HG02981 (cell line): Measurements from ENCODE around the gene ARHGAP40.
"Not testable (repeated sequence)": the region's sequence is repeated elsewhere in the genome, so short reads cannot be mapped to it uniquely, and the experiment has no call there.

ENCODE experiments used
- ATAC-seq: cut with Tn5 transposase; IDR thresholded peaks from one replicate; pipeline ENCODE4 v1.9.1; 2021; ENCODE audit warnings: mild to moderate bottlenecking, moderate library complexity; ENCODE audit not compliant: unreplicated experiment

ARHGAP40 gene

DNA sequence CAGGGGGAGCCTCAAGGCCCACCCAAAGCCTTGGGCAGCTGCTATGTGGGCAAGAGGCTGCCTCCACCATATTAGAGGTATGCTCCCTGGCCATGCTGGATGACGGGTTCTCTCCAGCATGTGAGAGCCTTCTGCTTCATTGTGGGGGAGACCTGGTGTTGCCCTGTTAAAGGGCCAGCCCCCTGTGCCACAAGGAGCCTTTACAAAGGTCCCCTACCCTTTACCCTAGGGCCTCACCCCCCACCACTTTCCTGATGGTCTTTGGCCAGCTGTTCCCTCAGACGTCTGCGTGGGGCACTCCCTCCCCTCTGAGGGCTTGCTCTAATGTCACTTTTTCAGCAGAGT, 15.5 kb upstream of the ARHGAP40 start:
- ATAC-seq: no peak

DNA sequence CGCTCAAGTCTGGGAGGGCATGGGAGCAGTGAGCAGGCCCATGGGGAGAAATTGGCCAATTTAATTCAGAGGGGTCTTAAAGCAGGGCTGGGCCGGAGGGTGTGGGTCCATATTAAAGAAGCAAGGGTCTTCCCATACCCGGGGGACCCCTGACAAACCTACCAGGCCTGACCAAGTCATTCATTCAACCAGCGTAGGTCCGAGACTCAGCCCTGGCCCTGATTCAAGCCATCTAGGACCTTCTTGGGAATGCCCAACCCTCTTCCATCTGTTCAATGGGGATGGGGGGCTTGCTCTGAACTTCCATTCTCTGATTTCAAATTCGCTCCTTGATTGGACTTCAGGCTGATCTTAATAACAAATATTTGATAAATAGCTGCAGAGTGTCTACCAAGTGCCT, 13.3 kb upstream of the ARHGAP40 start:
- no peak for ATAC-seq

DNA sequence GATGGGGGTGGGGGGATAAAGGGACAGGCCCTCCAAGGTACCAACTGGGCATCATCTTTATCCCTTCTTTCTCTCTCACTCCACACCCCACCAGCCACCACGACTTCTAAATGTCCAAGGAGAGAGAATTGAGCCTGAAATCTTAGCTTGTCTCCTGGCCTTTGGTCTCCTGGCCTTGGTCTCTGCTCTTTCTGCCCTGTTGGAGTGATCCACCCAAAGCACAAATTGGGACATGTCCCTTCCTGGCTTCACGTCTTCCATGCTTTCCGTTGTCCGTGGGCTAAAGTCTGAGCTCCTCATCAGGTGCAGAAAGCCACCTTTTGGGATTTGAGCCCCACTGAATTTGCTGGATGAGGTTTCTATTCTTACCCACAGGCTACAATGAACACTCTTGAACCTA, 12.3 kb upstream of the ARHGAP40 start:
- no peak for ATAC-seq

DNA sequence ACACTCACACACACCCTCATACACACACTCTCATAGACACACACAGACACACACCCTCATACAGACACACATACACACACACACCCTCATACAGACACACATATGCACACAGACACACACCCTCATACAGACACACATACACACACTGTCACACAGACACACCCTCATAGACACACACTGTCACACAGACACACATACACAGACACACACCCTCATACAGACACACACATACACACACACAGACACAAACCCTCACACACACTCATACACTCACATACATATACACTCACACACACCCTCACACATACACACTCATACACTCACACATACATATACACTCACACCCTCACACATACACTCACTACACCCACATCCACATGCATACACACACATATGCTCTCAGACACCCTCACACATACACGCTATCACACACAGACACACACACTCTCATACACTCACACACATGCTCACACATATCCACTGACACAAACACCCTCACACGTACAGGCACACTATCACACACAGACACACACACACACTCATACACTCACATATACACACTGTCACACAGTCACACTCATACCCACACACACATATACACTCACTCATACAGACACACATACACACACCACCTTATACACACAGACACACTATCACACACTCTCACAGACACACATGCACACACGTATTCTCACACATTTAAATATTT, 11.5 kb upstream of the ARHGAP40 start:
- ATAC-seq: no peak

DNA sequence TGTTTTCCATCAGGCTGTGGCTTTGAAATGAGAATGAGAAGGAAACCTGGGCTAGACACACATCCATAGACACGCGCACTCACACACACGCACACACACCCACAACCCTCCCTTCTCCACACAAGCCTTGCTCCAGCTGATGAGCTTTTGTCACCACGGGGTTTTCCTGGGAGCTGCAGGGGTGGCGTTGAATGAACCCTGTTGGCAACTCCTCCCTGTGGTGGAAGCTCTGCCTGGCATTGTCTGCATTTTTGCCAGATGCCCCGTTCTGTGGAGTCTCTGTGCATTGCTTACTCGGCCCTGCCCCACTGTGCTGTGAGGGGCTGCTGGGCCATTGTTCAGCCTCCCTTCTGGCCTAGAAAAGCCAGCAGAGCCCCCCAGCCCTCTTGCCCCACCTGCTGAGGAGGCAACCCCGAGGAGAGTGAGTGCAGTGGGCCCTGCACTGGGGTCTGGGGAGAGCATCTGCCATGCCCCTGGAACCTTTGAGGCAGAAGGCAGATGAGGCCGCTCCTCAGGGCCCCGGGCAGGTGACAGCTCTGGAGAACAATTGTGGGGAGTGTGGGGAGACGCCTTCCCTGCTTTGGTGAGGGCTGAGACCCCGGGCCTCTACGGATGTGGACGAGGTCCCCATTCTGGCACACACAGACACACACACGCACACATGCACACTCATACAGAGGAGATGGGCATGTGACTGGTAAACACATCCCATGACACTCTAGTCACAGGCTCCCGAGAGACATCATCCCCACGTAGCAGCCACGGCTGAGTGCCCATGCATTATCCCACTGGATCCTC, 10.7 kb upstream of the ARHGAP40 start:
- no peak for ATAC-seq

DNA sequence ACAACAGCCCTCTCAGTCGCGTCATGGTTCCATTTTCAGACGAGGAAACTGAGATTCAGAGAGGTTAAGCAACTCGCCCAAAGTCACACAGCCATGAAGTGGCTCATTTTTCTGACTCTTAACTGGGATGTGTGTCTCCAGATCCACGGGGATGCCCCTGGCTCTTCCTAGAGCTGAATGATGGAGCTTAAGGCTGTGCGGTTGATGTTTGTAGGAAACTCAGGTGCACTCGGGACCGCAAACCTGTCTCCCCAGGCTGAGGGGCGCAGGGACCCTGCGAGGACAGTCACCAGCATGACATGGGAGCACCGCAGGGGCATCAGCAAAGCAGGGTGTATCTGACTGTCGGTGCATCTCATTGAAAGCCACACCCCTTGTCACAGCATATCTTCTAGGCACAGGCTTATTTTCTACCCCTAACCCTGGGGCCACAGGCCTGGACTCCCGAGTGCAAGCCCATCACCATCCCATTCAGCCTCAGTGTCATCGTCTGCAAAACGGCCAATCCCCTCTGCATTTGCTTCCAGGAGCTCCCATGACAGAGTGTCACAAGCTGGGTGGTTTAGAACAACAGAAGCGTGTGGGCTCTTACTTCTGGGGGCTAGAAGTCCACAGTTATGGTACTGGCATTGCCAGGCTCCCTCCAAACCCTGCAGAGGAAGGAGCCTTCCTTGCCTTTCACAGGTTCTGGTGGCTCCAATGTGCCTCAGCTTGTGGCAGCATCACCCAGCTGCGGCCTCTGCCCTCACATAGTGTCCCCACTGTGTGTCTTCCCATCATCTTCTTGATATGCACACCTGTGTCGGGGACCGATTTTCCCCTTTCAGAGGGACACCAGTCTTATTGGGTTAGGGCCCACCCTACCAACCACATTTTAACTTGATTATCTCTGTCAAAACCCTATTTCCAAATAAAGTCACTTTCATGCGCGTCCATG, 9.9 kb upstream of the ARHGAP40 start:
- ATAC-seq: no peak

DNA sequence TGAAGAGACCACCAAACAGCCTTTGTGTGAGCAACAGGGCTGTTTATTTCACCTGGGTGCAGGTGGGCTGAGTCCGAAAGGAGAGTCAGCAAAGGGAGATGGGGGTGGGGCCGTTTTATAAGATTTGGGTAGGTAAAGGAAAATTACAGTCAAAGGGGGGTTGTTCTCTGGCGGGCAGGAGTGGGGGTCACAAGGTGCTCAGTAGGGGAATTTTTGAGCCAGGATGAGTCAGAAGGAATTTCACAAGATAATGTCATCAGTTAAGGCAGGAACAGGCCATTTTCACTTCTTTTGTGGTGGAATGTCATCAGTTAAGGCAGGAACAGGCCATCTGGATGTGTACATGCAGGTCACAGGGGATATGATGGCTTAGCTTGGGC, 9.2 kb upstream of the ARHGAP40 start:
- ATAC-seq: not testable (repeated sequence)

DNA sequence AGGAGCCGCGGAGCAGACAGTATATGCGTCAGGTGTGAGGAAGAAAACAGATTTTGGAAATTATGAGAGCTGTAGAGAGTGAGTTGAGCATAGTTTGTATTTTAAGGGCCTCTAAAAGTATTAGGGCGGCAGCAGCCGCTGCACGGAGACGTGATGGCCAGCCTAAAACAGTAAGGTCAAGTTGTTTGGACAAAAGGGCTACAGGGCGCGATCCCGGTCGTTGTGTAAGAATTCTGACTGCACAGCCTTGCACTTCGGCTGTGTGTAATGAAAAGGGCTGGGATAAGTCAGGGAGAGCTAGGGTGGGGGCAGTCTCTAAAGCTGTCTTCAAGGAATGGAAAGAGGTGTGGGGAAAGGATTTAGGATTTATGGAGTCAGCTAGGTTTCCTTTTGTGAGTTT, 7.3 kb upstream of the ARHGAP40 start:
- not testable (repeated sequence) for ATAC-seq

DNA sequence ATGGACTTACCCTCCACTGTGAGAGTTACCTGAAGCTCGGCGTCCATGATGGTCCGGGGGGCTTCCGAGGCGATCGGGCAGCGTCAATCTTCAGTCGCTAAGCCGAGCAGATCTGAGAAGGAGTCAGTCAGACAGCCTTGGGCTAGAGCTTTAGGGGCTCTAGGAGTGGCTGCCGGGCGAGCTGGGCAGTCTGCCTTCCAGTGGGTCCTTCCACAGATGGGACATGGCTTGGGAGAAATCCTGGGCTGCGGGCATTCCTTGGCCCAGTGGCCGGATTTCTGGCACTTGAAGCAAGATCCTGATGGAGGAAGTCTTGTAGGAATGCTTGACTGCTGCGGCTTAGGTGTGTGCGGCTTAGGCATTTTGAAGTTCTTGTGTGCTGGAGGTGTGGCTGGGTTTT, 5.7 kb upstream of the ARHGAP40 start:
- not testable (repeated sequence) for ATAC-seq

DNA sequence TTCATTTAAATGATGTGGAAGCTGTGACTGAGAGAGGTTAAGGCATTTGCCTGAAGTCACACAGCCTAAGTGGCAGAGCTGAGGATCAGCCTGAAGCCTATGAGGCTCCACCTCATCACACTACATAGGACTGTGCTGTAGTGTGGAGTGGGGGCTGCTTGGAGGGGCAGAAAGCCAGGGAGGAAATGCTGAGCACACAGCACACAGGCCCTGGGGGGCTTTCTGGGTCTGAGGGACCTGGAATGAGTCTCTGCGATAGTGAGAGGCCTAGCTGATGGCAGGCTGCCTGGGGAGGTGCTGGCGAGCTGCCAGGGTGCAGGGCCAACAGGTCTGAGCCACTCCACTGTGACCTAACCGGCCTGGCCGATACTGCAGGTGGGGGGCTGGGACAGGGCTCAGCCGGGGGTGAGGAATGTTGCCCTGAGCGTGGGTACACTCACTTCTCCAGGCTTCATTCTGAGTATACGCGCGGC, 2.2 kb upstream of the ARHGAP40 start:
- ATAC-seq: no peak

DNA sequence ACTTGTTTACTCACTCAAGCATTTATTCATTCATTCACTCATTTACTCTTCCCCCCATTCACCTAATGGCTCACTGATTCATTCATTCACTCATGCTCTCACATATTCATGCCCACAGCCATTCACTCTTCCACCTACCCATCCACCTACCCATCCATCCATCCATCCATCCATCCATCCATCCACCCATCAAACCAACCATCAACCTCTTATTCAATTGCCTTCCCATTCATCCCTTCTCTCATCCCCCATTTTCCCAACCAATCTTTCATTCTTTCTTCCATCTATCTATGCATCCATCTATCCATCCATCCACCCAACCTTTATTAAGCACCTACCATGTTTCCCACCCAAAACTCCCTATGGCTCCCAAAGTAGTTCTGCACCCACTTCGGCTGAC, 1.6 kb upstream of the ARHGAP40 start:
- ATAC-seq: no peak

DNA sequence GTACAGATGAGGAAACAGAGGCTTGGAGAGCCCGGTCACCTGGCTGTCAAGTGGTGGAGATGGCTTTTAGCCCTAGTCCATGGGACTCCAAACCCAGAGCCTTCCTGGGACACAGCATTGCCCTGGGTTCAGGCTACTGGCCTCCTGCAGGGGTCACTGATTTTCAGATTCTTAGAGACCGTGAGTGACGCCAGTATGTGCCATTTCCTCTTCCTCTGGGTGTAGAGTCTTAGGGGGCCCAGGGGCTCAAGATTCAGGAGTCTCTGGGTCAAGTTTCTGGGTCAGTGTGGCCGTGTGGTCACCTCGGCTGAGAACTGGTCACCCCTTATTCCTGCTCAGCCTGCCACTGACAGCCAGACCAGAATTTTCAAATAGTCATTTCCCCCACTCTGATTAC, 574 bp downstream of the ARHGAP40 start:
- no peak for ATAC-seq

DNA sequence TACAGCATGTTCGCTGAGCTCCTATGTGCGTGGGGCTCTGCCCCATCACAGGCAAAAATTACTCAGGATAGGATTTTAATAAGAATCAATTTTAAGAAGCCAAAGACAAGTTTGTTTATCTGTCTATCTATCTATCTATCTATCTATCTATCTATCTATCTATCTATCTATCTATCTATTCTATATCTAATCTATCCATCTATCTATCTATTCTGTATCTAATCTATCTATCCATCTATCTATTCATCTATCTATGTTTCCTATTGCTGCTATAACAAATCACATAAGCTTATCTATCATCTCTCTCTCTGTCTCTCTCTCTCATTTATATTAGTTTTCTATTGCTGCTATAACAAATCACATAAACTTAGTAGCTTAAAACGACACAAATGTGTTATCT, 1.7 kb downstream of the ARHGAP40 start:
- no peak for ATAC-seq

DNA sequence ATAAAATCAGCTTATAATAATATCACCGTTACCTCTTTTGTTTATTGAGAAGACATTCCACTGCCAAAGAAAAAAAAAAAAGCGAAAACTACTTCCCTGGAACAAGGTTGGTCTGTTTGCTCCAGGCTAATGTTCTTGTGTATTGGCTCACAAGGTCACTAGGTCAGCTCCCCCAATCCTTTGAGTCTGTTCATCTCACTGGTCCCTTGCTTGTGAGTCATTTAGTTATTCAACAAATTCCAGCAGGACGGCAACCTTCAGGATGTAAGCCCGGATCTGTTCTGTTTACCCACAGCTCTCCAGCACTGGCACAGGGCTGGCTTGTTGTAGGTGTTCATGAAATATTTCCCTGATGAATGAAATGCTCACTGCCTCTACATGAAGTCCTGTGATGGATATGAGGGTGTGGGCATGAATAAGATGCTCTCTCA, 3.3 kb downstream of the ARHGAP40 start:
- no peak for ATAC-seq

DNA sequence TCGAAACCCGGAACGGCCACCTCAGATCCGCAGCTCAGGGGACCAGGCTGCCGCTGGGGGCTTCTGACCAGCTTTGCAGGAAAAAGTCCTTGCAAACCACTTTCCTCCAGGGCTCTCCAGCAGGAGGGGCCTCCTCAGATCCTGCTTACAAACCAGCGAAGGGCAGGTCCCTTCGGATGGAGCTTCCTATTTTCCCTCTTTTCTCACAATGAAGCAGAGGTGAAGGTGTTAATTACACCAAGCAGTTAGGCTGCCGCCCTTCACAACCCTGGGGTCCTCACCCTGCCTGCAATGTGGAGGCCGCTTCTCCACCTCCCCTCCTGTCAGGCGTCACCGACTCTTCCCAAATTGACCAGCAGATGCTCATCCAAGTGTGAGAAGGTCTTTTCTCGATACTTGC, 5.7 kb downstream of the ARHGAP40 start:
- no peak for ATAC-seq

DNA sequence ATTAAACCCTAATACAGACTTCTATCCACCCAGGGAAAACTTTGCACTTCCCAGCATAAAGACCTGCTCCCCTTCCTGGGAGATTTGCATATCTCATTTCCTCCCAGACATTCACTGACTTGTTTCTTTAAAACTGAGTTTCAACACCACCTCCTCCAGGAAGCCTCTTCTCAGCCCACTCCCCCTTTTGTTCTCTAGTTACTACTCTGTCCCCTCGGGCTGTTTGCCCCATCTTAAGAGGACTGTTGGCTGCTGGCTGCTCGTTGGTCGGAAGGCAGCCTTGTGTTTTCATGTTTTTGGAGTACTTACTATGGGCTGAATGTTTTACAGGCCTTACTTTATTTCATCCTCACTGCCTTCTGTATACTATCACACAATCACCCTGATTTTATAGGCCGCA, 6.6 kb downstream of the ARHGAP40 start:
- no peak for ATAC-seq

DNA sequence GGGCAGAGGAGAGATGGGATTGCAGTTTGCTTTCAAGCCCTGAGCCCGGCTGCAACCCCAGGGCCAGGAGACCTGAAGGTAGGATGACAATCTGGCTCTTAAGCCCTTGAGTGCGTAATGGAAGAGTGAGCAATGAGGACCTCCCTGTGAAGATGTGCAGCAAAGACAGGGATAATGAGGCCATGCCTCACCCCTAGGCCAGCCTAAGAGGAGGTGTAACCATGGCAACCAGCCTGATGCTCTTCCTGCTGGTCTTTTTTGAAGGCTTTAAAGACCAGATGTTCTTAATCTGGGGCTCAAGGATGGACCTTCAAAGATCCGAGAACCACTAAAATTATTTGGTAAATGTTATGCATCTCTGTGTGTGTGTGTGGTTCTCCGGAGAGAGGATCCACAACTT, 8.2 kb downstream of the ARHGAP40 start:
- no peak for ATAC-seq

DNA sequence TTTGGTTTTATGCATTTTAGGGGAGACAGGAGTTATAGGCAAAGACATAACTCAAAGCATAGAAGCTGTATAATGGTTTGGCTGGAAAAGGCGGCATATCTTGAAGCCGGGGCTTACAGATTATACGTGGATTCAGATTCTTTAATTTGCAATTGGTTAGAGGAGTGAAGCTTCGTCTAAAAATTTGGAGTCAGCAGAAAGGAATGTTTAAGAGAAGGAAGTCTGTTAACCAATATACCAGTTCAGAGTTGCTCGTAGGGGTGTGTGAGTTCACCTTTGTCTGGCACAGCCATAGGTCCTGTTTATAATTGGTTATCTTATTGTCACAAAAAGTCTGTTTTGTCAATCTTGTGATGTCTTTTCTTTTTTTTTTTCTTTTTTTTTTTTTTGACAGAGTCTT, 8.9 kb downstream of the ARHGAP40 start:
- no peak for ATAC-seq

DNA sequence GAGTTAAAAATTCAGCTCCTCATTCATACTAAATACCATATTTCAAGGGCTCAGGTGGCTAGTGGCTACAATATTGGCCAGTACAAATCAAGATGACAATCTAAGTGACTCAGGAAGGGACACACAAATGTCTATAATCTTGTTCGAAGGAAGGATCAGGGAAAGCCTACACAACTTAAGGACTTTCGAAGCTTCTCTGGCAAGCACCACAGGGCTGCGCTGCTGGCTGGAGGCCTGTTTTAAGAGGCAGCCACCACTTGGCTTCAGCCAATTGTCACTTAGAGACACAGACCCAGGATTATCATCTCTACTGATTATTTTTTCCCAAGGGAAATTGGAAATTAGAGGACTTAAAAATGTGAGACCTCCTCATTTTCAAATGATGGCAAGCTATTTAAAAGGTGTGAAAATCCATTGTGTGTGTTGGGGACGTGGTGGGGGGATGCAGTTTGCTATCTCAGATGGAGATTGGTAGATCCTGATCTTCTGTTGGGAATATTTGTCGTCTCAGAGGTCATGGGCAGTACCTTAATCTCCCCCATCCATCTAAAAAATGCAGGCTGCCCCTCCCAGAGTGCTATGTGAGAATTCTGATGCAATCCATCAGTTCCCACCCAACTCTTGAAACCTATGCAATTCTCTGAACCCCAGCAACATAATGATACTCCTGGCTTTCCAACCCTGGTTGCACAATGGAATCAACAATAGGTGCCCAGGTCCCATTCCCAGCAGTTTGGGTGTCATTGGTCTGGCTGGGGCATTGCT, 11.3 kb downstream of the ARHGAP40 start:
- ATAC-seq: no peak

DNA sequence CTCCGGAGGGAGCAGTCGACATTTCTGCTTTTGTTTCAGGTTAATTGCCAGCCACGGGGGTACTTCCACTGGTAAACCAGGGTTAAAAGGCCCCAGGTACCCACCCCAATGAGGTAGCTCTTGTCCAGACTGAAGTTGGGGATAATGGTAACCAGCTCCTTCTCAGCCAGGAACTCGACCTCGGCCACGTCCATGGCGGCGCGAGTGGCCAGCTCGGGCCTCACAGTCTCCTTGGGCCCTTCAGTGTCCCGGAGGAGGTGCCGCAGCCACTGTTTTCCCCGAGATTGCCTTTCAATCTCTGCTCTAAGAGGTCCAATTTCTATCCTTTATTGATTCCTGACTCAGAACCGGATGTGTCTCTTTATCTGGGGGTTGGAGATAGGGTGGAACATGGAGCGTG, 13.7 kb downstream of the ARHGAP40 start:
- ATAC-seq: no peak

DNA sequence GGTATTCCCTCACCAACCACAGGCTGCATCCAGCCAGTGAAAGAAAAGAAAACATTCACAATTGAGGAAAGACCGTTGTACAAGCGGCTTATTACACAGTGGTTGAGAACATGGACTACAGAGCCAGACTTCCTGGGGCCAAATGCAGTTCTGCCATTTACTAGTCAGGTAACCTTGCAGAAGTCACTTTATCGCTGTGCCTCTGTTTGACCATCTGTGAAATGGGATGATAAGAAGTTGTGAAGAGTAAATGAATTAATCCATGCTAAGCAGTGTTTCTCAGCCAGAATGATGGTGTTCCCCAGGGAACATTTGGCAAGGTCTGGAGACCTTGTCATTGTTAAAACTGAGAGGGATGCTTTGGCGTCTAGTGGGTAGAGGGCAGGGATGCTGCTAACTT, 14.8 kb downstream of the ARHGAP40 start:
- no peak for ATAC-seq
